Activated CD4-positive, alpha-beta T cell treated with anti-CD3 and anti-CD28 coated beads for 1 hour (primary cell): ENCODE data around the gene UBAC2.
"Not testable (repeated sequence)": the region's sequence is repeated elsewhere in the genome, so short reads cannot be mapped to it uniquely, and the experiment has no call there.

Source experiments
- DNase-seq: peaks from one replicate; pipeline ENCODE4 v3.0.0-alpha.2; 2020

UBAC2 gene

DNA sequence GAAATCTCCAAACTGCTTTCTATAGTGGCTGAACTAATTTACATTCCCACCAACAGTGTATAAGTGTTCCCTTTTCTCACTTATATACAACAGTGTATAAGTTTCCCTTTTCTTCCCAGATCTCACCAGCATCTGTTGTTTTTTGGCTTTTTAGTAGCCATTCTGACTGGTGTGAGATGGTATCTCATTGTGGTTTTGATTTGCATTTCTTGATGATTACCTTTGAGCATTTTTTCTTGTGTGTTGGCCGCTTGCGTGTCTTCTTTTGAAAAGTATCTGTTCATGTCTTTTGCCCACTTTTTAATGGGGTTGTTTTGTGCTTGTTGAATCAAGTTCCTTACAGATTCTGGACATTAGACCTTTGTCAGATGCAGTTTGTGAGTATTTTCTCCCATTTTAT, 49.0 kb downstream of the UBAC2 start:
- not testable (repeated sequence) for DNase-seq

DNA sequence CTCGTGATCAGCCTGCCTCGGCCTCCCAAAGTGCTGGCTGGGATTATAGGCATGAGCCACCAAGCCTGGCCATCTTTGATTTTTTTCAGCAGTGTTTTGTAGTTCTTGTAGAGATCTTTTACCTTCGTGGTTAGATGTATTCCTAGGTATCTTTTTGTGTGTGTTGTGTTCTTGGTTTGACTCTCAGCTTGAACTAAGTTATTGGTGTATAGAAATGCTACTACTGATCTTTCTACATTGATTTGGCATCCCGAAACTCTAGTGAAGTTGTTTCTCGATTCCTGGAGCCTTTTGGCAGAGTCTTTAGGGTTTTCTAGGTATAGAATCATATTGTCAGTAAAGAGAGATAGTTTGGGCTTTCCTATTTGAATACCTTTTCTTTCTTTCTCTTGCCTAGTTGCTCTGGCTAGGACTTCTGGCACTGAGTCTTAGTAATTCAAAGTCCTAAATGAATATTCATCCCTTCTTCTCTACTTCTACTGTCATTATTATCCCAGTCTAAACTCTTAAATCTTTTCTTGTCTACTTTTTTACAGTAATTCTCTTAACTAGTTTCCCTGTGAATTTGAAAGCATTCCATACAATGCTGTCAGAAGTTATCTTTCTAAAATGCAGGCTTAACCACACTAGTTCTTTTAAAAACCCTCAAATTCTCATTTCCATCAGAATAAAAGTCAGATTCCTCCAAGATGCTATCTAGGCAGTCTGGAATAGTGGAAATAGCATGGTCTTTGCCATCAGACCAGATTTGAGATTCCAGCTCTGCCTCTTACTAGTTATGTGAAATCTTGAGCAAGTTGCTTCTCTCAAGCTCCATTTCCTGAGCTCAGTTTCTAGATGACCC, 50.5 kb downstream of the UBAC2 start:
- no peak for DNase-seq

DNA sequence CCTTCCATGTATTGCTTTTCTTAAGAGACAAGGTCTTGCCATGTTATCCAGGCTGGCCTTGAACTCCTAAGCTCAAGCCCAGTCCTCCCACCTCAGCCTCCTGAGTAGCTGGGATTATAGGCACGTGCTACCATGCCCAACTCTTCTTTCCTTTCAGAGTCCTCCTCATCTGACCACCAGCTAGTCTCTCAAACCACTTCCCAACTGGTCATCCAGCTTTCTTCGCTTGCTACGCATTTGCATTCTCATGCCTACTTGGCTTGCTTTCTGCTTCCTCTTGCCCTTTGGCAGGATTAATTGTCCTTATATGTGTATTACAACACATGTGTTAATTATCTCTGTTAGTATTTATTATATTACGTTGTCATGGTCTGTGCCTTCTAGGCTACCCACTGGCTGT, 51.3 kb downstream of the UBAC2 start:
- DNase-seq = no peak

DNA sequence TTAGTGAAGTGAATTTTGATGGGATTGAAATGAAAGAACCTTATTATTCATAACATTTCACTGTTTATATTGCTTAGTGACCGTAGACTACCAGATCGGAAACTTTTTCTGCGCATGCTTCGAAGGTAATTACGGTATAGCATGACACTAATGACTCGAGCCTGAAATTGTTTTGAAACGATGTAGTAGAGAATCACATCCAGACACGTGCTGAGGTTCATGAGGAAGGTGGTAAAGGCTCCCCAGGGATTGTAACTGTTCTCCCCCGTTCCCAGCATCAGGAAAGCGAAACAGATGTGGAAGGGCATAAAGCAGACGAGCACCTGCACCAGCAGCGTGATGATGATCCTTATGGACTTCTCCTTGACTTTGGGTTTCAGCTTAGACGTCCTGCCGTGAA, 54.2 kb downstream of the UBAC2 start:
- DNase-seq = no peak

DNA sequence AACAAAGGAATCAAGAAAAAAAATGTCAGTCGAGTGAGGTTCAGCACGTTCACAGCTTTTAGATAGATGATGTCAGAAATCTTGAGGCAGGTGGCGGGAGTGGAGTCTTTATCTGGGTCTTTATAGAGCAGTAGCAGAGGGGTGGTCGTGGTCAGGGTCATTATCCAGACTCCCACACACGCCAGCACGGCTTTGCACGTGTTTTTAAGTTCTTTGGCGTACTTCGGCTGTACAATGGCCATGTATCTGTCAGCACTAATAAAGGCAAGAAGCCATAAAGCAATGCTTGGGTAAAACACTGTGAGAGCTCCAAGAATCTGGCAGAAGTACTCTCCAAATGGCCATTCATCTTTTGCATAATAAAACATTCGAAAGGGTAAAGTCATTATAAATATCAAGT, 54.6 kb downstream of the UBAC2 start:
- no peak for DNase-seq

DNA sequence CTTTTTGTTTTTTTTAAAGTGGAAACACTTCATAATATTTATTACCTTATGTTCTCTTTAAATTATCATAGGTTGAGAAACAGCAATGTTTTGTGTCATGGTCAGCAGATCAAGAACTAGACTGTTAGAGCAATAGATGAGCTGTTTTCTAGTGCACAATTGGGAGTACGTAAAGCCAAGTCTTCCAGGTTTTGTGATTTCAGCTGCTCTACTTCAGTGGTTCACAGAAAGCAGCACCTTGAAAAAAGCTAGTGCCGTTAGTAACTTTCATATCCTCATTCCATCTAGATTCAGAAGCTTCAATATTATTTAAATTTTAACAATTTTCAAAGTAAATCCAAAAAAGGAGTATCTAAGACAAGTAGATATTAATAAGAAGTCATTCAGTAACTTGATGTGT, 55.6 kb downstream of the UBAC2 start:
- no peak for DNase-seq

DNA sequence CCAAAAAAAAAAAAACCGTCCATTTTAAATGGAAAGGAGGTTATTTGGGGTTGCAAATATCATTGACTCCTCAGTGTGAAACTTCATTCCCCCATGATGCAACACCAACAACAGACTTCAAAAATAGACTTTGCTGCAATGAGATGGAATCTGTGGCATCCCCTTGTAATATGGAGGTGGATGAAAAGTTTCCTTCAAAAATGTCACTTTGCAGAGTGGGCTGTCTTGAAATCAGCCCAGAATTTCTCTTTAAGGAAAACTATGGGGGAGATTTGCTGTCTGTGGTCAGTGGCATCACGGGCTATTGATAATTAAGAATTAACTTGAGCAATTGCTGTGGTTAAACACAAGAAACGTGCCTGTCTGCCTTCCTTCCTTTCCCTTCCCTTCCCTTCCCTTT, 56.1 kb downstream of the UBAC2 start:
- no peak for DNase-seq

DNA sequence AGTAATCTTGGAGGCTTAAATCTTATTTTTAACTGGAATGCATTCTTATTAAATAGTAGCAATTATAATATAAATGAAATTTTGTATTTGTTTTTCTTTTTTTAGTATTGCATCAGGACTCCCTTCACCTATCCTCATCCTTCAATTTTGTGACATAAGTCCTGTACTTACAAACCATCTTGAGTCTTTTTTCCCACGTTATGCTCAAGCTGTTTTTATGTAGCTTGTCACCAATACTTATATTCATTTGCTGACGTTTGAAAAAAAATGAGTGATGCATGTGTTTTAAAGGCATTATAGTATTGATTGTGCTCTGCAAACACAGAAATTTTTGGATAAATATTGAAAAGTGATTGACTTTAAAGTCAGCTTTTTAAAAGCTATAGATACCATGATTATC, 56.6 kb downstream of the UBAC2 start:
- DNase-seq = no peak

DNA sequence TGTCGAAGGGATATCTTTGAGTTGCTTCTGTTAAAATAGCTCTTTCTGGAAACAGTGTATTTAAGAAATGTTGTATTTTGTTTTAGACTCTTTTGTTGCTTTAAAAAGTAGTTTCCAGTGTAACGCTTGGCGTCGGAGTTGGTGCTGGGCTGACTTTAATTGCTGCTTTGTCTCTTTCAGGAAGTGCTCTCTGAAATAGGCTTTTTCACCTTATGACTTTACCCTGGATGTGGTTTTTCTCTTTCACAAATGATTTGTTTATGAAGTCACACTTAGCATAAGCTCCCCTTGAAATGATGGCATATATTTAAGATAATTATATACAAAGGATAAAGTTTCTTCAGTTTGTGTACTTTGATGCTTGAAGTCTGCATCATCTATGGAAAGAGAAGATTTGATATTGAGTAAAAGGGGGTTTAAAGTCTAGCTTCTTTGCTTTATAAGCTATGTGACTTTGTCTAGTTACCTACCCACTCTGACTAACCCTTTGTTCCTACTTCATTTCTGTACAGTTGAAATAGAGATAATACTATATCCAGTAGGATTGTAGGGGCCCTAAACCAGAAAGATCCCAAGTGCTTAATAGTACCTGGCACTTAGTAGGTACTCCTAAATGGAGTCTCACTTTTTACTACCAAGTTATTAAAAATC, 57.7 kb downstream of the UBAC2 start, which contains the start of gene GPR18:
Gene GPR18, minus strand, starts transcription at position 170 of the 651 bp plus-strand sequence. CDS start 2,507 bp downstream, outside the sequence.
- DNase-seq = no peak

DNA sequence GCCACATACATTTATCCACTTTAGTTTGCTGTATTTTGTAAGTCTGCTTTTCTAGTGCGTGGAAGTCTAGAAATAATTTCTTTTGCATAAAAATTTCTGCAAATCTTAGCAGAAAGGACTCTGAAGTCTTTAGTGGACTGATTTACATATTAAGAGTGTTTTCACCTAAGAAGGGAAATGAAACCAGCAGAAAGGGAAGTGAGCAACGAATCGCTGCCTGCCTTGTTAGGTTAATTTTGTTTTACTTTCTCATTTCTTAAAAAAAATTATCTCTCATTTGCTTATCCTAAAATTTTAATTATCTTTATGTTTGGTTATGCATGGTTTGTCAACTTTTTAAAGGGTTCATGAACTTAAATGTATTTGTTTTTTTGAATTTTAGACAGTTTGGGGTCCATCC, 58.3 kb downstream of the UBAC2 start:
- DNase-seq = no peak

DNA sequence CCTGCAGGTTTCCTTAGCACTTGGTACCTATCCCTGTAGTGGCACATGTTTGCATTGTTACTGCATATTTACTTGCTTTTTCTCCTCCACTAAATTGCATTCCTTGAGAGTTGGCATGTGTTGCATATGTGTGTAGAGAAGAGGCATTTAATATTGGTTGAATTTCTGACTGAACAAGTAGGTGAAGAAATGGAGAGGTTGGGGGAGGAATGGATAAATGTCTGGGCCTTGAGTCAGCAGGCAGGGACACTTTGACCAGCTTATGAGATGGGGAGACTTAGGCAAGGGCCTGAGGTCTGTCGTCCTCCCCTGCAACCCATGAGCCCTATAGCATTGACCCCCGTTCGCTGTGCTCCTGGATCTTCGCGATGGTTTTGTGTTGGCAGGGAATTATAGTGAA, 59.6 kb downstream of the UBAC2 start:
- no peak for DNase-seq

DNA sequence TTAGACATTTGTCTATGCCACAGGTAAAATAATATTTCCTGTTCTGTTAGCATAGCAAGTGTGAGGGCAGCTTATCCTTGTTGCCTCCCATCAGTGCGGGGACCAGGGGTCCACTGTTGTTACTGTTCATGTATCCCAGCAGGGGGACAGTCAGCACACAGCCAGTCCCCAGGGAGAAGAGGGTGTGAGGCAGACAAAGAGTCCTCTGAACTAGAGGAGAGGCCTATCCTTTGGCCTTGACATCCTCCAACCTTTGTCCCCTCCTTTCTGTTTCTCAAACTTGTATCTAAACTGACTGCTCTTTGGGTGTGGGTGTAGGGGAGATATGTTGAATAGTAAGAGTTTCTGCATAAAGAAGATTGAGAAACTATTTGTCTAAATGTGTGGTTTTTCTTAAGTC, 60.4 kb downstream of the UBAC2 start:
- no peak for DNase-seq

DNA sequence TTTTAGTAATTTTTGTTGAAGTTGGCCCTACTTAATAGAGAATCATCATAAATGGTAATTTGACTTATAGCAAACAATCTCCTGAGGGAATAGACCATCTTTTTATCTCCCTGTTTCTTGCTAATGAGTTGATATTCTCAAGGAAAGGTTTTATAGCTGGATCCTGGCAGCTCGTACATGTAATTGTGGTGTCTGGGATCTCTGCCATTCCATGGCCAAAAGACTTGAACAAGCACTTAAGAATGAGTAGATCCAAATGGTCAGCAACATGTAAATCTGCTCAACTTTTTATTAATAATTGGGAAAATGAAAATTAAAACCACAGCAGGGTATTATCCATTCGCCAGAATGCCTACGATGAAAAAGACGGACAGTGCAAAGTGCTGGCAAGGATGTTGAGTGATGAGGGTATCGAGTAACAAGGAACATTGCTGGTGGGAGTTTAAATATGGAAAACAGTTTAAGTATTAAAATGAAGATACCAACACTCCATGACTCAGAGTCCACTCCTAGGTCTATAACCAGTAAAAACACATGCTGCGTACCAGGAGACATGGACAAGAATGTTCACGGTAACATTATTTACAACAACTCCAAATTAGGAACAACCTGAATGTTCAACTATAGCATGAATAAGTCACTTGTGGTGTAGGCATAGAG, 62.6 kb downstream of the UBAC2 start:
- no peak for DNase-seq

DNA sequence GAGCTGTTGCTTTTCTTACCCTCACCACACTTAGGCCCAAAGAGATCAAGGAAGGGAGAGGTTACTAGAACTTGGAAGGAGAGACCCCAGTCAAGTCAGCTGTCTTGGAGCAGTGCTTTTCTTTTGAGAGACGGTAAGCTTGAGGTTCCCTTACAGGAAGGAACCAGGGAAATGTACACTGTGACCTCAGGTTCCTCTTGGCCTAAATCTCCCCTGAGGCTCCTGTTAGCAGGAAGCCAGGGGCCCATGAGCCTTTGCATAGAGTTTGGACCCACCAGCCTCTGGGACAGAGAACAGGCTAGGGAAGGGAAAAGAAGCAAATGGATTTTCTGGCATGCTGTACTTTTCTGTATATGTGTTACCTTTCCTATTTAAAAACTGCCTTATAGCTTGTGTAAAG, 63.4 kb downstream of the UBAC2 start:
- no peak for DNase-seq

DNA sequence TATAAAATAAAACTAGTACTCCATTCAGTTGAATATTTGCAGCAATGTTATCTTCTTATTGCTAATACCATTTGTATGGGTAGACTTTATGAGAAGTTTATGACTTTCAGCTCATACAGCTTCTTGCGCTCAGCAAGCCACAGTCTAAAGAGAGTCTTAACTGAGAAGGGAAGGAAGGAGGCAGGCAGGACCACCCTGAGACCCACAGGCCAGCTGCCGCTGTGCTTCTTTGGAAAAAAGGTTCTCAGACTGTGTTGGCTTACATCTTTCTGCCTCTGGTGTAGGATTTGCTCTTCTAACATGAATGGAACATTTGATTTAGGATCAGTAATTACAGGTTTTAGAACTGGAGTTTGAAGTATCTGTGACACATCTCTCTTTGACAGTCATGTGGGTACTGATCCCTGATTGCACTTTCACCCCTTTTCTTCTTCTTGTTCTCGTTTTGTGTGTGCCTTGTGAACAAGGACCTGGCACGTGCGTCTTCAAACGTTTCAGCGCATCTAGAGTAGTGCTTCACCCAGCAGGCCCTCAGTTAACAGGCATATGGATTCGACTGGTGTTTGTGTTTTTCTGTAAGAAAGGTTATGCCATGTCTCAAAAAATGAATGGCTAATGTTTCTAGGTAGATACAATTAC, 64.6 kb downstream of the UBAC2 start:
- DNase-seq = no peak

DNA sequence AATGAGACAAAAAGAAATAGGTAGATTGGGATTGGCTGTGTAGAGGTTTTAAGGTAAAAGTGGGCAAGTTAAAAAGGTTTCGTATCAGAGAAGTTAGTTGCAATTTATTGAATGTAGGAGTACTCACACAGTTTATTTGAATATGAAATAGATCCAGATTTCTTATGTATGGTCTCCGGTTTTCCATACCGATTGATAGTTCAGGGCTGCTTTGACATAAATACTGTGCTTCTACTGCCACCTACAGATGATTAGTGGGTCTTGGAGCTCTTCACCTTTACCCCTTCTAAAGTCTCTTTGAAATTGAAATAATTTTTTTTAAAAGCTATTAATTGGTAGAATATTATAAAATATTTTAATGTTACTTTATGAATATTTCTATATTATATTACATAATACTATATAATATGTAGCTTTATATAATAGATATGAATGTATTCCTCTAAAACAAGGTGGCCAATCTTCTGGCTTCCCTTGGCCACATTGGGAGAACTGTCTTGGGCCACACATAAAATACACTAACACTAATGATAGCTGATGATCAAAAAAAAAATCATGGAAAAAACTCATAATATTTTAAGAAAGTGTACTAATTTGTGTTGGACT, 65.3 kb downstream of the UBAC2 start:
- no peak for DNase-seq

DNA sequence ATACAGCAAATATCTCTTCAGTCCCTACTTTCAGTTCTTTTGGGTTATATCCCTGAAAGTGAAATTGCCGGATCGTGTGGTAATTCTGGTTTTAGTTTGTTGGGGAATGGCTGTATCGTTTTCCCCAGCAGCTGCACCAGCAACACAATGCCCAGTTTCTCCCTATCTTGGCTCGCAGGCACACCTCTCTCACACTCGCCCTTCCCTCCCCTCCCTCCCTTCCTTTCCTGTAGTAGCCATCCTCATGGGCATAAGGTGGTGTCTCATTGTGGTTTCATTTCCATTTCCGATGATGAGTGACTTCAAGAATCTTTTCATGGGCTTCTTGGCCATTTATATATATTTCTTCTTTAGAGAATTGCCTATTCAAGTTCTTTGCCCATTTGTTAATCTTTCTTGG, 66.2 kb downstream of the UBAC2 start:
- no peak for DNase-seq

DNA sequence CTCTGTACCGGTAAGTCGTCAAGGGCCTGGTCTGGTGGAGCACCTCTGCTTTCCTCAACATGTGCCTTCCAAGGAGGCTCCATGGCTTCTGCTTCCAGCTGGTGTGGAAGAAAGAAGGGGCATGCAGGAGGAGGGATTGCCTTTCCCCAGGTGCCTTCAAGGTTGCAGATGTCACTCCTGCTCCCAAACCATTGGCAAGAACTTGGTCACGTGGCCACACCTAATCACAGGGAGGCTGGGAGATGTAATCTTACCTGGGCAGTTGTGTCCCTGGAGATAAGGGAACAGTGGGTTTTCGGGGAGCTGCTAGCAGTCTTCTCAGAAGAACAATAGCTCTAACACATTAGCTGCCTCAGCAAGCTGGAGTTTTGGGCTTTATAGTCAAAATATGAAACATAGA, 67.3 kb downstream of the UBAC2 start:
- no peak for DNase-seq

DNA sequence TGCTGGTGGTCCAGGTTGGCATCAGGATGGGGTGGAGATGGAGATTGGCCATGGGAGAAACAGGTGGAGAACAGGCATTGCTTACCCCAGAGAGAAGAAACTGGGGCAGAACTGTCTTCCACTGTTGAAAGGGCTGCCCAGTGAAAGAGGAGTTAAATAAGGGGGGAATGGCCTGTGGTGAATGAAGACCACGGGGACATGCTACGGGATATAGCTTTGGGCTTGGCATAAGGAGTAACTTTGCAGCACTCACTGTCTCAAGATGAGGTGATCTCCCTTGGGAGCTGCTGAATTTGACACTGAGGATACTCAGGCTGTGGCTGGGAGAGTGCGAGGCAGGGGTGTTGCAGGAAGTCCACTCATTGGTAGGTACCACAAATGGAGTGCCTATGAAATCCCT, 68.2 kb downstream of the UBAC2 start:
- no peak for DNase-seq

DNA sequence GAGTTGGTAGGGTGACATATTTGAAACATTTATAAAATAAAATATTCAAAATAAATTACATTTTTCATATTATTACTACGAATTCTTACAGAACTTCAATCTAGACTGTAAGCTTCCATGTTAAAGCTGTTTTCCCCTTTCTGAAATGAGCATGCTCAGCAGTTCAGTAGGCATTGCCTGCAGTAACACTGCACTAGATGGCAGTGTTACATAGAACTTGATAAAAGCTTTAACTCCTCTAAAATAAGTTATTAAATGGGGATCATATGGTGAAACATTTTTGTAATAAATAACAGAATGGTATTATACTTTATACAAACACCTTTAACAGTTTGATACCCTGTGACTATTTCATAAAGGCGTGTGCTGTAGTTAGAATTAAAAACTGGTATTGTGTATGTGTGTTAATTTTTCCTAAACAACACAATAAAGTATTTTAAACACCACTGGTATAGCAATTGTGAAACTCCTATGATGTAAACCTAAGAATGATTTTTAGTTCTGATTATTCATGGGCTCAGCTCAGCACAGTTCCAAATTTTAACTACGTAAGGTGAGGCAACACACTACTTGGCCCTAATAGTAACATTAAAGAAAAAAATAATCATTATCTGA, 69.1 kb downstream of the UBAC2 start:
- no peak for DNase-seq

DNA sequence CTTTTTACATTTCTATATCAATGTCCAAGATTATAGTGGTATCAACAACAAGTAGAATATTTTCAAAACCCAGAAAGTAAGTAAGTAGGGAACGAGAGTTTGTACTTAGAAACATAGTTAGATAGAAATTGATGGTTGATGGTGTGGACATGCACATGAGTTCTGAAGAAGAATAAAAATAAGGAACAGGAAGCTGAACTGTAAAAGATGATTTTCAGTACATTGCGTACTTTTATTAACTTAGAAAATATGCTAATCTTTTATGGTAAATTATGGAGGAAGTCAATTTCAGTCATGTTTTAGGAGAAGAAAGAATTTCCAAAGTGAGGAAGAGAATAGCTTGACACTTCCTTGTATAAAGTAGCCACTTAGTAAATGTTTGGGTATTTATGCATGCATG, 69.9 kb downstream of the UBAC2 start:
- no peak for DNase-seq

DNA sequence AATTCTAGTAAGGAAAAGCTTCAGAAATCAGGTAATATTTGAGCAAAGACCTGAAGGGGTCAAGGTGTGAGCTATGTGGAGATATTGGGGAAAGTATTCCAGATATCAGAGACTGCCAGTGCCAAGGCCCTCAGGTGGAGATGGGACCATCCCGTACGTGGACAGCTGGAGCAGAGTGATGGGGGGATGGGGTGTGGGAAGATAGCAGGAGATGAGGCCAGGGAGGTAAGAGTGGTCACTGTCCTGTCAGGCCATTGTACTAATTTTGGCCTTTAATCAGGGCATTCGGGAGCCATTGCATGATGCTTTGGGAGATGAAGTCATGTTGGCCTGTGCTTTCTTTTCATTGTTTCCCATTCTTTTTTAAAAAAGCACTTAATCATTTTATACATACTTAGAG, 70.6 kb downstream of the UBAC2 start:
- no peak for DNase-seq

DNA sequence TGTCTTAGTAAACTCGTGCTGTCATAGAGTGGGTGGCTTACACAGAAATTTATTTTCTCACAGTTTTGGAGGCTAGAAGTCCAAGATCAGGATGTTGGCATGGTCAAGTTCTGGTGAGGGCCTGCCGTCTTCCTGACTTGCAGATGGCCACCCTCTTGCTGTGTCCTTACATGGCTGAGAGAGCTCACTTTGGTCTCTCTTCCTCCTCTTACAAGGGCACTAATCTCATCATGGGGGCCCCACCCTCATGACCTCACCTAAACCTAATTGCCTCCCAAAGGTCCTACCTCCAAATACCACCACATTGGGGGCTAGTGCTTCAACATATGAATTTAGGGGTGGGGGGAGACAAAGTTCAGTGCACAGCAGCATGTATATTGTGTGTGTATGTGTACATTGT, 71.8 kb downstream of the UBAC2 start:
- no peak for DNase-seq
